PFSK-1 (cell line): ENCODE measurements around the gene FUT6.

Experiments
- FOXP2 ChIP-seq: optimal IDR thresholded peaks from 2 replicates; pipeline ENCODE3; 2011; ENCODE audit warnings: borderline replicate concordance, control low read depth, inconsistent platforms; ENCODE audit not compliant: insufficient read depth; ENCODE audit errors: extremely low read length, extremely low read depth
- POLR2AphosphoS5 ChIP-seq: IDR thresholded peaks from 2 replicates; pipeline ENCODE4 v1.6.1; 2012; ENCODE audit warnings: low read depth, mild to moderate bottlenecking, control low read depth, low read length, moderate library complexity
- REST ChIP-seq, 2 experiments: IDR thresholded peaks; 2 replicates each; pipeline versions ENCODE4 v1.6.1 to v1.8.0; 2011 to 2012; ENCODE audit warnings: low read depth in 2 of 2, low read length in 2 of 2, control low read depth in 1 of 2, inconsistent platforms in 1 of 2, mild to moderate bottlenecking in 1 of 2, moderate library complexity in 1 of 2; ENCODE audit not compliant: insufficient read depth in 1 of 2
- SIN3A ChIP-seq: IDR thresholded peaks from 2 replicates; pipeline ENCODE4 v1.6.1; 2012; ENCODE audit warnings: mild to moderate bottlenecking, low read length, moderate library complexity, borderline replicate concordance; ENCODE audit not compliant: insufficient read depth
- TAF1 ChIP-seq: IDR thresholded peaks from 2 replicates; pipeline ENCODE4 v1.6.1; 2012; ENCODE audit warnings: low read length, control low read depth, borderline replicate concordance; ENCODE audit not compliant: insufficient read depth

FUT6 gene

GRCh38 chr19:5782945-5783919 lies 56.3 kb downstream of the FUT6 start:
- TF ChIP-seq POLR2AphosphoS5 (no peak), REST (IDR thresholded peaks at IDR 0.05; ENCODE audit: insufficient read depth in 1 of 2, low read depth in 2 of 2, low read length in 2 of 2) (no peak), SIN3A (no peak), TAF1 (no peak), FOXP2 (no peak)

GRCh38 chr19:5782322-5782721 lies 57.2 kb downstream of the FUT6 start:
- TF ChIP-seq REST (IDR thresholded peaks at IDR 0.05; ENCODE audit: insufficient read depth in 1 of 2, low read depth in 2 of 2, low read length in 2 of 2) (no peak), TAF1 (no peak), SIN3A (no peak)
